ENCODE results near the gene ADM2.
A peak's percentile ranks its signal among the peaks of the same experiment; 100 is the strongest.

ADM2 gene

GRCh38 chr22:50487290-50488005 lies 6.1 kb downstream of the ADM2 start:
- DNase-seq = no peak

- DNase-seq = no peak
Measured at GRCh38 chr22:50488006-50488677, 6.8 kb downstream of the ADM2 start.

- DNase-seq = no peak
Measured at GRCh38 chr22:50488886-50489285, 7.5 kb downstream of the ADM2 start.

GRCh38 chr22:50489363-50490243 lies 8.3 kb downstream of the ADM2 start:
- no peak for DNase-seq

GRCh38 chr22:50490531-50491308 lies 9.4 kb downstream of the ADM2 start:
- DNase-seq = no peak

GRCh38 chr22:50497093-50497492 lies 15.8 kb downstream of the ADM2 start:
- DNase-seq = no peak

- peak; percentile 82 for DNase-seq
Measured at GRCh38 chr22:50498322-50498890, 17.1 kb downstream of the ADM2 start.

- DNase-seq = no peak
Measured at GRCh38 chr22:50500452-50500851, 19.1 kb downstream of the ADM2 start.

GRCh38 chr22:50502096-50502495 lies 20.8 kb downstream of the ADM2 start:
- DNase-seq = no peak

- DNase-seq = no peak
Measured at GRCh38 chr22:50502628-50503474, 21.5 kb downstream of the ADM2 start.

GRCh38 chr22:50503475-50504145 lies 22.3 kb downstream of the ADM2 start:
- no peak for DNase-seq

- DNase-seq = no peak
Measured at GRCh38 chr22:50504369-50505211, 23.2 kb downstream of the ADM2 start.

- no peak for DNase-seq
Measured at GRCh38 chr22:50505276-50505775, 24.0 kb downstream of the ADM2 start.

- DNase-seq = peak; percentile 60
Measured at GRCh38 chr22:50505776-50506610, 24.6 kb downstream of the ADM2 start.

- peak; percentile 60 for DNase-seq
Measured at GRCh38 chr22:50506611-50507420, 25.5 kb downstream of the ADM2 start.

- peak; percentile 79 for DNase-seq
Measured at GRCh38 chr22:50507421-50507990, 26.2 kb downstream of the ADM2 start, which contains the start of gene LMF2. LMF2 (minus strand) TSS chr22:50507702; CDS start chr22:50507675, 27 bp downstream.
